ENCODE measurements around the gene MYH7B. TPM values are rescaled to one million over a fixed set of nuclear protein-coding genes. Genes with fewer than 3 reads are reported as not detected.

The MYH7B gene
- total and polyA plus RNA-seq, 8 donors: 0.09 to 2.3 (median 0.37) TPM

GRCh38 chr20:34993941-34994508 is 38.4 kb downstream of the MYH7B start:
- TF ChIP-seq CTCF (IDR thresholded peaks at IDR 0.05): no peak
- WGBS, 2 donors: 93 to 94% methylated on average over 22 of the region's 22 CpGs
- Histone ChIP-seq H3K4me1 (no peaks in the 10 kb centered on the region), H3K4me3 (no peak overlapping the region), H3K36me3 (peaks cover 0 to 30% (median 3%) of the 10 kb centered on the region in 3 donors), H3K27ac (no peak overlapping the region), H3K9me3 (no peaks in the 10 kb centered on the region), H3K27me3 (no peaks in the 10 kb centered on the region)
- FAIRE-seq: no peak
- ATAC-seq: no peak
- intact Hi-C loops (cut with DNase I): no loop called here
- peak in 1 of 6 donors; percentile 55 for DNase-seq

- no peak overlapping the region for H3K27ac ChIP-seq
- ATAC-seq: no peak
Measured at GRCh38 chr20:34994509-34995131, 39.0 kb downstream of the MYH7B start.

GRCh38 chr20:34995192-34995591 is 39.5 kb downstream of the MYH7B start:
- intact Hi-C loops (cut with DNase I): no loop called here
- H3K4me3 ChIP-seq: no peak overlapping the region
- no peaks in the 10 kb centered on the region for H3K27me3 ChIP-seq
- no peak overlapping the region for H3K27ac ChIP-seq
- WGBS, 2 donors: 90 to 94% methylated on average over 14 of the region's 14 CpGs
- no peak for TF ChIP-seq CTCF (IDR thresholded peaks at IDR 0.05)
- FAIRE-seq (no peak), DNase-seq (peak in 2 of 6 donors; percentile 17 to 62), ATAC-seq (no peak)
- no peaks in the 10 kb centered on the region for H3K9me3 ChIP-seq
- no peaks in the 10 kb centered on the region for H3K4me1 ChIP-seq
- peaks cover 0 to 39% (median 6%) of the 10 kb centered on the region in 3 donors for H3K36me3 ChIP-seq

More at GRCh38 chr20:34994509-34995131, 39.0 kb downstream of the MYH7B start:
- no peak for TF ChIP-seq CTCF (IDR thresholded peaks at IDR 0.05)
- DNase-seq (peak in 1 of 6 donors; percentile 41), FAIRE-seq (no peak)
- intact Hi-C loops (cut with DNase I): no loop called here
- Histone ChIP-seq H3K4me3 (no peak overlapping the region), H3K4me1 (no peaks in the 10 kb centered on the region), H3K36me3 (peaks cover 0 to 34% (median 5%) of the 10 kb centered on the region in 3 donors), H3K27me3 (no peaks in the 10 kb centered on the region), H3K9me3 (no peaks in the 10 kb centered on the region)
- 81 to 84% methylated on average over 14 of the region's 14 CpGs for WGBS, 2 donors

GRCh38 chr20:34995696-34996095 is 40.0 kb downstream of the MYH7B start:
- Histone ChIP-seq H3K9me3 (no peaks in the 10 kb centered on the region), H3K4me3 (no peak overlapping the region), H3K36me3 (peaks cover 0 to 44% (median 11%) of the 10 kb centered on the region in 3 donors), H3K27me3 (no peaks in the 10 kb centered on the region), H3K4me1 (no peaks in the 10 kb centered on the region), H3K27ac (no peak overlapping the region)
- FAIRE-seq (no peak), DNase-seq (peak in 1 of 6 donors; percentile 37), ATAC-seq (no peak)
- intact Hi-C loops (cut with DNase I): no loop called here
- 93 to 94% methylated on average over 7 of the region's 7 CpGs for WGBS, 2 donors
- no peak for TF ChIP-seq CTCF (IDR thresholded peaks at IDR 0.05)

Data from pancreas (tissue), 10 donors.